Activated T-helper 9 cell treated with anti-CD3 and anti-CD28 coated beads, Interleukin-2, amount 50 U/mL, for 16 hours (primary cell): ENCODE measurements around the gene SKAP1.
"Not testable (repeated sequence)": the region's sequence is repeated elsewhere in the genome, so short reads cannot be mapped to it uniquely, and the experiment has no call there.

ENCODE experiments used
- DNase-seq: peaks from one replicate; pipeline ENCODE4 v3.0.0-alpha.2; 2020; ENCODE audit warnings: low read depth

SKAP1 gene

GRCh38 chr17:48445248-48445620, 15.2 kb upstream of the SKAP1 start:
- DNase-seq, result no peak

GRCh38 chr17:48444516-48445247, 14.7 kb upstream of the SKAP1 start:
- DNase-seq, result no peak

DNA sequence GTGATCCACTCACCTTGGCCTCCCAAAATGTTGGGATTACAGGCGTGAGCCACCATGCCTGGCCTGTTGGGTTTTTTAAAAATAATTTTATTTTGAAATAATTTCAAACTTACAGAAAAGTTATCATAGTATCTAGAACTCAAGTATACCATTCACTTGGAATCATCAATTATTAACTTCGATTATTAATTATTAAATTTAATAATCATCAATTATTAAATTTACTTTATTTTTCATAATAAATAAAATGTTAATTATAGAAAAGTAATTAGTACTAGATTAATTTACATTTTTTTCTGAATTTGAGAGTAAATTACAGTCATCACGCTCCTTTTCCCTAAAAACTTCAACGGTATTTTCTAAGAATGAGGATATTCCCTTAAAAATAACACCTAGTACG, 13.7 kb upstream of the SKAP1 start:
- DNase-seq, result no peak

DNA sequence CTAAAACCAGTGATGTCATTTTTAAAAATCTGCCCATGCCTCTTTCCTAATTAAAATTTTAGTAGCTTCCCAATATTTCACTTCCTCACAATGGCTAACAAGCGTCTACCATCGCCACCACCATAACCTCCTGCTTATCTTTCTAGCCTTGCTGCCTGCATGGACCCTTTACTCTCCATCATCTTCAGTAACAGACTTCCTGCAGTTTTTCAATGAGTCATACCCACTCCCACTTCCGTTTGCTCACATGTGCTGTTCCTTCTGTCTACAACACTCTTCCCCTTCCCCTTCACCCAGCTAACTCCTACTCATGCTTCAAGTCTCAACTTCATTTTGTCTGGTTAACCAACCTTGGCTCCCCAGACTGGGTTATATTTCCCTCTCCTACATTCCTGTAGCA, 12.8 kb upstream of the SKAP1 start:
- DNase-seq, result no peak

DNA sequence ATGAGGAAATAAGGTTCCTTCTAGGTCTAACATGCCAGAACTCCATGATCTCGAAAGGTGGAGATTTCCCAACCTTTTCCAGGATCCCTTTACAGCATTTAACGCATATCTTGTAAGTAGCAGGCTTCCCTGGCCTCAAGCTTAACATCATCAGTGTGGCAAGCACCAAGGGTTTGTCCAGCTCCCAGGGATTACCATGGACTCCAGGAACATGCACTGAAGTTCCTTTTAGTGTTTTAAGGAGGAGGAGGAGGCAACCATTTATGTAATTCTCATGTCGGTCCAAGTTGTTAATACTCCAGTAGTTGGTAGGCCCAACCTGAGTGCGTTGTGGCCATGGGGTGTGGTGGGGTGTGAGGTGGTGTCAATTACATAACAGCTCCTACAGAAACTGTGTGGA, 11.8 kb upstream of the SKAP1 start:
- DNase-seq, result no peak

GRCh38 chr17:48441231-48441711, 11.3 kb upstream of the SKAP1 start:
- no peak for DNase-seq

DNA sequence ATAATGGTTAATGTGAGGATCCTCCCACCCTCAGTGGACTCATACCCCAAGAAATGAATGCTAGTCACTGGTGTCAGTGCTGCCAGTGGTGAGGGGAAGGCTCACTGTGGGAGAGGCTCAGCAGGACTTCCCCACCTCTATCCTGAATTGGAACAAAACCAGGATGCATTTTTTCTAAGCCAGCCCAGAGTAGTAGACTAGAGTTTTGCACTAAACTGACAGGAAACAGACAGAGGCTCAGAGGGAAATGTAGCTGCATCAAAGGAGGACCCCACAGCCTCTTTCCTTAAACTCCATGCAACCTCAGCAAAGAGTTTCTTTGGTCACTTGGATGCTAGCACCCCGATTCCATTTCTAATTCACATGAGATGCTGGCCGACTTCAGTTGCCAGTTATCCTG, 10.7 kb upstream of the SKAP1 start:
- no peak for DNase-seq

DNA sequence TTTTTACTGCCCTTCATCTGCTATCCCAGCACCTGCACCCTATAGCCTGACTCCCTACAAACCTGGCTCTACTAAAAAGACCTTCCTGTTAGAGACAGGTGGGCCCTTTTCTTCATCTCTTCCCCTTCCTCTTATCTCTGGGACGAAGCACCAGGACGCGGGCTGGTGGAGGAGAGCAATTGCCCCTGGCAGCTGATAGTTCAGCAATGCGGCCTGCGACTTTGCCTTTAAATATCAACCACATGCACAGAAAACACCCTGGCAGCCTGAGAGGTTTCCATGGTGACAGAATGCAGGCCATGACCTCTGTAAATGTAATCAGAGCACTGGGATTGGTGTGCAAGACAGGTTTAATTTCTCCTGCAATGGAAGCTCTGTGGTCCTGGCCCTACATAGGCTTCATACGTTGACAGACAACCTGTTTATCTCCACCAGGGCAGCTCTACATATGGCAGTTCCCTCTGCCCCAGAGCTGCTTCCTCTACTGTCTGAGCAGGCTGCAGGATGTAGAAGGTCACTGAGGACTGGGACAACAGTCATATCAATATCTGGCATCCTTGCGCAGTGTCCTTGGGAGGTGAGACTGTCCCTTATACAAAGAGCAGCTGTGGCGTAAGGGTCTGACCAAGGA, 10.0 kb upstream of the SKAP1 start:
- DNase-seq, result no peak

GRCh38 chr17:48439110-48439850, 9.3 kb upstream of the SKAP1 start:
- no peak for DNase-seq

DNA sequence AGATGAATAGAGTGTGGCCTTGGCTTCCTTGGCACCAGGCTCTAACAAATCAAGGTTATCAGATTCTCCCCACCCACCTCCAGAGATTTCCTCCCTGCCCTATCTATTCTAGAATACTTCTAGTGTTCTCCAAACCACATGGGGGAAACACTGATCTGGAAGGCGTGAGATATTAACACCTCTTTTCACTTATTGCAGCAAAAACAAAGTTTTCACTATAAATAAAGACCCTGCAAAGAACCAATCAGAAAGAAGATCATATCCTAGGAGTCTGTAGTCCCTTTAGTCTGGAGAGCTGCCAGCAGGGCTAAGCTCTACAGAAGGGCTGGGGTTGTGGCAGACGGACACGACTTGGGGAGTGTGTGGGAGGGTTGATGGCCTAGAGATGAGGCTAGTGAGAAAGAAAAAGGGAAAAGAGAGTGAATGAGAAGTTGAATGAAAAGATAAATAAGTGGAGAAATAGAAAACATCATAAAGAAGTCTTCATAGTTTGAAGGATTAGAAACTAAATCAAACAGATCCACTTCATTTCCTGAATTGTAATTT, 8.6 kb upstream of the SKAP1 start:
- DNase-seq, result no peak

GRCh38 chr17:48433896-48434295, 3.9 kb upstream of the SKAP1 start:
- no peak for DNase-seq

GRCh38 chr17:48432820-48433775, 3.1 kb upstream of the SKAP1 start:
- DNase-seq, result no peak

DNA sequence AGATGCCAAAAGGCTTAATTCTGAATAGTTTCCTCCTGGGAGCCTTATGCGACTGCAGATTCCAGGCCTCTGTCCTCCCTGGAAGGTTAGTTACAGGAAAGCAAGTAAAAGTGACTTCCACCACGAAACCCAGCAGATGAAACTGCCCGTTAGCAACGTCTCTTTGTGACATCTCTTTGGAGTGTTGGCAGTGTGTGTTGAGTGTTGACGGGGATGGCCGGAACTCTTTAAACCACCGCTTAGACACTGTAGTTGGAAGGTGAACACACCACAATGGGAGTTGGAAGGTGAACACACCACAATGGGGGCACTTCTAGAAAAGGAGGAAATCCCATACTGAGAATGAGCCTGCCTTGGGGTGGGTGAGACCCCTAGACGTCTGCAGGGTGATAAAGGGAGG, 858 bp downstream of the SKAP1 start:
- DNase-seq, result no peak

DNA sequence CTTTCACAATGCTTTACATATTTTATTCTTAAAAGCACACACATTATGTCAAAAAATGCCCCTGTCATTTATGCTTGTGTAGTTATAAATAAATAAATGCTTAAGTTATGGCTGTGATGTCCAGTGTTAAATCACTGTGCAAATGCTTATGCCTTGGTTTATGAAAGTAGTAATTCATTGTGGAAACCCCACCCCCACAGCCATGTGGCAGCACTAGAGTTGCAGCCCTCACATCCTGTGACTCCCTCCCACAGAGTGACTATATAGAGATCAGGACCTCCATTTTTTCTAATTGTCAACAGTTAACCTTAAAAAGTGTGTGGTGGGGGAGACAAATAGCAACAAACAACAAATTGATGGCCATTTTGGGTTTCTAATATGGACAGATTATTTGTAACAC, 2.4 kb downstream of the SKAP1 start:
- DNase-seq, result peak; percentile 43

GRCh38 chr17:48426761-48427500, 3.1 kb downstream of the SKAP1 start:
- no peak for DNase-seq

- DNase-seq, result no peak
Measured at GRCh38 chr17:48426019-48426665, 3.9 kb downstream of the SKAP1 start.

DNA sequence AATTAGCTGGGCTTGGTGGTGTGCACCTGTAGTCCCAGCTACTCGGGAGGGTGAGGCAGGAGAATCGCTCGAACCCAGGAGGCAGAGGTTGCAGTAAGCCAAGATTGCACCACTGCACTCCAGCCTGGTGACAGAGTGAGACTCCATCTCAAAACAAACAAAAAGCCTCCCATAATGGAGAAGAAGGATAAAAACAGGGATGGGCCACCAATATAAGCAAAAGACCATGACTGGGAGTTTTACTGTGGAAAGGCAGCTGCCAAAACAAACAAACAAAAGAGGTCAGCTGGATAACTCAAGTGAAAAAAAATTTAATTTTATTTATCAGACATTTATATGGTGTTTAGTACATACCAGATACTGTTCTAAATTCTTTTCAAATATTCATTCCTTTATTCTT, 8.0 kb downstream of the SKAP1 start:
- DNase-seq, result not testable (repeated sequence)

- no peak for DNase-seq
Measured at GRCh38 chr17:48420823-48421222, 9.2 kb downstream of the SKAP1 start.

GRCh38 chr17:48416971-48417370, 13.0 kb downstream of the SKAP1 start:
- DNase-seq, result no peak

DNA sequence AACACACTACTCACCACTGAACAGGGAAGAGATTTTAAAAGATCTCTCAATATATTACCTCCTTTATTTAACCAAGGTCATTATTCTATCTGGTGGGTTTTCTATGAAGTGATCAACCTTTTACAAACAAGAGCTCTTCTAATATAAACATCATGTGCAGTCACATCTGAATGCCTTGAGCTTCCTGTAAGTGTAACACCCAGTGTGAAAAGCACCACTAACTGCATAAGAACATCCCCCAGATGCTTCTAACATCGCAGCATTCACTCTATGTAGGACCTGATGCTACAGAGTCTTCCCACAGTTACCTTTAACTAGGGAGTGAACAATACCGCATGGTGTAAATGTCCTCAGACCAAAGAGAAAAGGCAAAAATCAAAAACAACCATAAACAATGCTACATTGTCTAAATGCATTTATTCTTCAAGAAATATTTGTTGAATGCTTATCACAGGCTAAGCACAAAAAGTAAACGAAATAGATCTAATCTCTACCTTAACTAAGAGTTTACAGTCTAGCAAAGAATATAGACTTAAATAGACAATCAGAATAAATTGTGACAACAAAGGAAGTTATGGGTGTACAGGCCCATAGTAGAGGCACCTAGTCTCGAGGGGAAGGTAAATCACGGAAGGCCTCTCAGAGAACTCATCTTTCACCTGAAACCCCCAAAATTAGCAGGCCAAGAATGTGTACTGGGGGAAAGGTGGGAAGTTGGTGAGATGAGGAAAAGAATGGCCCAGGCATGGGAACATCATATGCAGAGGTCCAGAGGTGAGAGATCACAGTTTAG, 16.2 kb downstream of the SKAP1 start:
- no peak for DNase-seq
